ENCODE results near the gene LPAR1.

The LPAR1 gene

GRCh38 chr9:110951805-110952539 lies 86.3 kb downstream of the LPAR1 start:
- ATAC-seq (replicated peaks) (no peak), DNase-seq (no peak)
- Mint-ChIP-seq H3K4me1 (ENCODE audit: low read depth in 2 of 2) (no peaks in the 10 kb centered on the region), H3K9me3 (peaks cover 7 to 14% of the 10 kb centered on the region in 2 donors), H3K27ac (no peak overlapping the region), H3K36me3 (ENCODE audit: insufficient read depth) (no peaks in the 10 kb centered on the region), H3K4me3 (no peak overlapping the region), H3K27me3 (no peaks in the 10 kb centered on the region)

GRCh38 chr9:110950041-110950645 lies 88.1 kb downstream of the LPAR1 start:
- Mint-ChIP-seq H3K4me3 (no peak overlapping the region), H3K27me3 (no peaks in the 10 kb centered on the region), H3K27ac (no peak overlapping the region), H3K4me1 (ENCODE audit: low read depth in 2 of 2) (no peaks in the 10 kb centered on the region), H3K9me3 (peaks cover 7 to 15% of the 10 kb centered on the region in 2 donors), H3K36me3 (ENCODE audit: insufficient read depth) (no peaks in the 10 kb centered on the region)
- no peak for ATAC-seq (replicated peaks)
- no peak for DNase-seq

- Mint-ChIP-seq H3K4me1 (ENCODE audit: low read depth in 2 of 2) (no peaks in the 10 kb centered on the region), H3K9me3 (peaks cover 4 to 12% of the 10 kb centered on the region in 2 donors), H3K4me3 (no peak overlapping the region), H3K27ac (no peak overlapping the region), H3K27me3 (no peaks in the 10 kb centered on the region), H3K36me3 (ENCODE audit: insufficient read depth) (no peaks in the 10 kb centered on the region)
- ATAC-seq (replicated peaks) (no peak), DNase-seq (no peak)
Measured at GRCh38 chr9:110949081-110949480, 89.2 kb downstream of the LPAR1 start.

- Mint-ChIP-seq H3K4me1 (ENCODE audit: low read depth in 2 of 2) (no peaks in the 10 kb centered on the region), H3K36me3 (ENCODE audit: insufficient read depth) (no peaks in the 10 kb centered on the region), H3K27me3 (no peaks in the 10 kb centered on the region), H3K9me3 (peaks cover 4 to 7% of the 10 kb centered on the region in 2 donors), H3K27ac (no peak overlapping the region), H3K4me3 (no peak overlapping the region)
- ATAC-seq (replicated peaks) = no peak
- no peak for DNase-seq
Measured at GRCh38 chr9:110947491-110948044, 90.7 kb downstream of the LPAR1 start.

GRCh38 chr9:110942522-110942921 lies 95.7 kb downstream of the LPAR1 start:
- no peaks in the 10 kb centered on the region for H3K36me3 Mint-ChIP-seq (ENCODE audit: insufficient read depth)

GRCh38 chr9:110940951-110941557 lies 97.2 kb downstream of the LPAR1 start:
- no peak overlapping the region for H3K4me3 Mint-ChIP-seq

More at GRCh38 chr9:110942522-110942921, 95.7 kb downstream of the LPAR1 start:
- Mint-ChIP-seq H3K4me3 (no peak overlapping the region), H3K27me3 (no peaks in the 10 kb centered on the region), H3K4me1 (ENCODE audit: low read depth in 2 of 2) (no peaks in the 10 kb centered on the region), H3K27ac (no peak overlapping the region), H3K9me3 (peaks cover 3 to 7% of the 10 kb centered on the region in 2 donors)
- ATAC-seq (replicated peaks) = no peak
- DNase-seq = no peak

GRCh38 chr9:110939573-110939972 lies 98.7 kb downstream of the LPAR1 start:
- peaks cover 6 to 9% of the 10 kb centered on the region in 2 donors for H3K9me3 Mint-ChIP-seq
- ATAC-seq (replicated peaks) = no peak
- no peak for DNase-seq
- H3K4me3 Mint-ChIP-seq = no peak overlapping the region
- H3K36me3 Mint-ChIP-seq (ENCODE audit: insufficient read depth) = no peaks in the 10 kb centered on the region
- no peaks in the 10 kb centered on the region for H3K27me3 Mint-ChIP-seq
- no peak overlapping the region for H3K27ac Mint-ChIP-seq
- H3K4me1 Mint-ChIP-seq (ENCODE audit: low read depth in 2 of 2) = no peaks in the 10 kb centered on the region

More at GRCh38 chr9:110940951-110941557, 97.2 kb downstream of the LPAR1 start:
- no peak overlapping the region for H3K27ac Mint-ChIP-seq
- DNase-seq = no peak
- H3K27me3 Mint-ChIP-seq = no peaks in the 10 kb centered on the region
- ATAC-seq (replicated peaks) = no peak
- H3K4me1 Mint-ChIP-seq (ENCODE audit: low read depth in 2 of 2) = no peaks in the 10 kb centered on the region
- H3K9me3 Mint-ChIP-seq = peaks cover 3 to 10% of the 10 kb centered on the region in 2 donors
- H3K36me3 Mint-ChIP-seq (ENCODE audit: insufficient read depth) = no peaks in the 10 kb centered on the region

- no peak overlapping the region for H3K27ac Mint-ChIP-seq
- H3K4me1 Mint-ChIP-seq (ENCODE audit: low read depth in 2 of 2) = no peaks in the 10 kb centered on the region
- no peaks in the 10 kb centered on the region for H3K27me3 Mint-ChIP-seq
- no peak overlapping the region for H3K4me3 Mint-ChIP-seq
- ATAC-seq (replicated peaks) = no peak
- peaks cover 6 to 8% of the 10 kb centered on the region in 2 donors for H3K9me3 Mint-ChIP-seq
- no peaks in the 10 kb centered on the region for H3K36me3 Mint-ChIP-seq (ENCODE audit: insufficient read depth)
- DNase-seq = no peak
Measured at GRCh38 chr9:110939047-110939446, 99.2 kb downstream of the LPAR1 start.

- peaks cover 5 to 8% of the 10 kb centered on the region in 2 donors for H3K9me3 Mint-ChIP-seq
- no peaks in the 10 kb centered on the region for H3K36me3 Mint-ChIP-seq (ENCODE audit: insufficient read depth)
- no peak for DNase-seq
- H3K27me3 Mint-ChIP-seq = no peaks in the 10 kb centered on the region
- H3K4me3 Mint-ChIP-seq = no peak overlapping the region
- no peak for ATAC-seq (replicated peaks)
- no peaks in the 10 kb centered on the region for H3K4me1 Mint-ChIP-seq (ENCODE audit: low read depth in 2 of 2)
- H3K27ac Mint-ChIP-seq = no peak overlapping the region
Measured at GRCh38 chr9:110938242-110938641, 100.0 kb downstream of the LPAR1 start.

- H3K4me3 Mint-ChIP-seq = no peak overlapping the region
- no peaks in the 10 kb centered on the region for H3K36me3 Mint-ChIP-seq (ENCODE audit: insufficient read depth)
- H3K9me3 Mint-ChIP-seq = peaks cover 5 to 8% of the 10 kb centered on the region in 2 donors
- no peak for ATAC-seq (replicated peaks)
- H3K27me3 Mint-ChIP-seq = no peaks in the 10 kb centered on the region
- H3K4me1 Mint-ChIP-seq (ENCODE audit: low read depth in 2 of 2) = no peaks in the 10 kb centered on the region
- H3K27ac Mint-ChIP-seq = no peak overlapping the region
- DNase-seq = no peak
Measured at GRCh38 chr9:110936719-110937452, 101.4 kb downstream of the LPAR1 start.

- H3K27me3 Mint-ChIP-seq = no peaks in the 10 kb centered on the region
- ATAC-seq (replicated peaks) (no peak), DNase-seq (no peak)
- no peaks in the 10 kb centered on the region for H3K36me3 Mint-ChIP-seq (ENCODE audit: insufficient read depth)
- no peaks in the 10 kb centered on the region for H3K4me1 Mint-ChIP-seq (ENCODE audit: low read depth in 2 of 2)
- no peak overlapping the region for H3K4me3 Mint-ChIP-seq
- no peak overlapping the region for H3K27ac Mint-ChIP-seq
- peaks cover 5 to 8% of the 10 kb centered on the region in 2 donors for H3K9me3 Mint-ChIP-seq
Measured at GRCh38 chr9:110936237-110936636, 102.0 kb downstream of the LPAR1 start.

GRCh38 chr9:110935829-110936228 lies 102.4 kb downstream of the LPAR1 start:
- no peaks in the 10 kb centered on the region for H3K36me3 Mint-ChIP-seq (ENCODE audit: insufficient read depth)
- ATAC-seq (replicated peaks) (no peak), DNase-seq (no peak)
- H3K27me3 Mint-ChIP-seq = no peaks in the 10 kb centered on the region
- H3K4me3 Mint-ChIP-seq = no peak overlapping the region
- peaks cover 5 to 8% of the 10 kb centered on the region in 2 donors for H3K9me3 Mint-ChIP-seq
- H3K27ac Mint-ChIP-seq = no peak overlapping the region
- no peaks in the 10 kb centered on the region for H3K4me1 Mint-ChIP-seq (ENCODE audit: low read depth in 2 of 2)

- no peak for DNase-seq
- Mint-ChIP-seq H3K27me3 (no peaks in the 10 kb centered on the region), H3K4me3 (no peak overlapping the region)
Measured at GRCh38 chr9:110933350-110934001, 104.8 kb downstream of the LPAR1 start.

More at GRCh38 chr9:110933350-110934001, 104.8 kb downstream of the LPAR1 start:
- Mint-ChIP-seq H3K9me3 (peaks cover 3 to 8% of the 10 kb centered on the region in 2 donors), H3K36me3 (ENCODE audit: insufficient read depth) (no peaks in the 10 kb centered on the region), H3K27ac (no peak overlapping the region), H3K4me1 (ENCODE audit: low read depth in 2 of 2) (no peaks in the 10 kb centered on the region)
- ATAC-seq (replicated peaks) = no peak

Data from effector memory CD8-positive, alpha-beta T cell (primary cell).